Ishikawa (cell line): ENCODE results near the gene ESF1.
A peak's percentile ranks its signal among the peaks of the same experiment; 100 is the strongest.

Experiments used
- CEBPB ChIP-seq: IDR thresholded peaks from 2 replicates; pipeline ENCODE4 v1.6.1; 2012
- CREB1 ChIP-seq: IDR thresholded peaks from 2 replicates; pipeline ENCODE4 v1.6.1; 2012; ENCODE audit warnings: low read depth
- EGR1 ChIP-seq: IDR thresholded peaks from 2 replicates; pipeline ENCODE4 v1.6.1; 2012
- EP300 ChIP-seq: IDR thresholded peaks from 2 replicates; pipeline ENCODE4 v1.6.1; 2012; ENCODE audit warnings: borderline replicate concordance
- FOXM1 ChIP-seq: IDR thresholded peaks from 2 replicates; pipeline ENCODE4 v1.6.1; 2012; ENCODE audit warnings: low read depth, borderline replicate concordance
- MAX ChIP-seq: IDR thresholded peaks from 2 replicates; pipeline ENCODE4 v1.6.1; 2012
- NFIC ChIP-seq: IDR thresholded peaks from 2 replicates; pipeline ENCODE4 v1.6.1; 2012
- RAD21 ChIP-seq: IDR thresholded peaks from 2 replicates; pipeline ENCODE4 v1.6.1; 2012; ENCODE audit warnings: low read depth
- TAF1 ChIP-seq: IDR thresholded peaks from 2 replicates; pipeline ENCODE4 v1.6.1; 2012; ENCODE audit warnings: low read depth, mild to moderate bottlenecking
- TCF12 ChIP-seq: IDR thresholded peaks from 2 replicates; pipeline ENCODE4 v1.6.1; 2012; ENCODE audit warnings: low read depth
- TEAD4 ChIP-seq: IDR thresholded peaks from 2 replicates; pipeline ENCODE4 v1.6.1; 2012
- USF1 ChIP-seq: IDR thresholded peaks from 2 replicates; pipeline ENCODE4 v1.6.1; 2012
- YY1 ChIP-seq: IDR thresholded peaks from 2 replicates; pipeline ENCODE4 v1.6.1; 2012; ENCODE audit warnings: low read depth
- ZBTB7A ChIP-seq: IDR thresholded peaks from 2 replicates; pipeline ENCODE4 v1.6.1; 2012; ENCODE audit warnings: low read depth
- TF ChIP-seq, protein P1 (sequence below): IDR thresholded peaks from 2 replicates; pipeline ENCODE4 v1.6.1; 2012; ENCODE audit warnings: low read depth, mild to moderate bottlenecking

The ESF1 gene

GRCh38 chr20:13718171-13718570 lies 66.5 kb downstream of the ESF1 start:
- TF ChIP-seq CREB1 (no peak), FOXM1 (no peak), TEAD4 (no peak), EGR1 (no peak), EP300 (no peak), RAD21 (no peak), TAF1 (no peak)

GRCh38 chr20:13717631-13718044 lies 67.1 kb downstream of the ESF1 start:
- TF ChIP-seq FOXM1 = no peak
- no peak for TF ChIP-seq CREB1
- no peak for TF ChIP-seq TCF12
- TF ChIP-seq ZBTB7A = no peak
- TF ChIP-seq EP300 = no peak
- TF ChIP-seq, protein P1, sequence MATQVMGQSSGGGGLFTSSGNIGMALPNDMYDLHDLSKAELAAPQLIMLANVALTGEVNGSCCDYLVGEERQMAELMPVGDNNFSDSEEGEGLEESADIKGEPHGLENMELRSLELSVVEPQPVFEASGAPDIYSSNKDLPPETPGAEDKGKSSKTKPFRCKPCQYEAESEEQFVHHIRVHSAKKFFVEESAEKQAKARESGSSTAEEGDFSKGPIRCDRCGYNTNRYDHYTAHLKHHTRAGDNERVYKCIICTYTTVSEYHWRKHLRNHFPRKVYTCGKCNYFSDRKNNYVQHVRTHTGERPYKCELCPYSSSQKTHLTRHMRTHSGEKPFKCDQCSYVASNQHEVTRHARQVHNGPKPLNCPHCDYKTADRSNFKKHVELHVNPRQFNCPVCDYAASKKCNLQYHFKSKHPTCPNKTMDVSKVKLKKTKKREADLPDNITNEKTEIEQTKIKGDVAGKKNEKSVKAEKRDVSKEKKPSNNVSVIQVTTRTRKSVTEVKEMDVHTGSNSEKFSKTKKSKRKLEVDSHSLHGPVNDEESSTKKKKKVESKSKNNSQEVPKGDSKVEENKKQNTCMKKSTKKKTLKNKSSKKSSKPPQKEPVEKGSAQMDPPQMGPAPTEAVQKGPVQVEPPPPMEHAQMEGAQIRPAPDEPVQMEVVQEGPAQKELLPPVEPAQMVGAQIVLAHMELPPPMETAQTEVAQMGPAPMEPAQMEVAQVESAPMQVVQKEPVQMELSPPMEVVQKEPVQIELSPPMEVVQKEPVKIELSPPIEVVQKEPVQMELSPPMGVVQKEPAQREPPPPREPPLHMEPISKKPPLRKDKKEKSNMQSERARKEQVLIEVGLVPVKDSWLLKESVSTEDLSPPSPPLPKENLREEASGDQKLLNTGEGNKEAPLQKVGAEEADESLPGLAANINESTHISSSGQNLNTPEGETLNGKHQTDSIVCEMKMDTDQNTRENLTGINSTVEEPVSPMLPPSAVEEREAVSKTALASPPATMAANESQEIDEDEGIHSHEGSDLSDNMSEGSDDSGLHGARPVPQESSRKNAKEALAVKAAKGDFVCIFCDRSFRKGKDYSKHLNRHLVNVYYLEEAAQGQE = no peak
- TF ChIP-seq TAF1 = no peak
- TF ChIP-seq EGR1 = no peak
- TF ChIP-seq USF1 = no peak
- TF ChIP-seq YY1 = no peak
- TF ChIP-seq MAX = no peak
- no peak for TF ChIP-seq RAD21
- TF ChIP-seq CEBPB = no peak
- no peak for TF ChIP-seq TEAD4

DNA sequence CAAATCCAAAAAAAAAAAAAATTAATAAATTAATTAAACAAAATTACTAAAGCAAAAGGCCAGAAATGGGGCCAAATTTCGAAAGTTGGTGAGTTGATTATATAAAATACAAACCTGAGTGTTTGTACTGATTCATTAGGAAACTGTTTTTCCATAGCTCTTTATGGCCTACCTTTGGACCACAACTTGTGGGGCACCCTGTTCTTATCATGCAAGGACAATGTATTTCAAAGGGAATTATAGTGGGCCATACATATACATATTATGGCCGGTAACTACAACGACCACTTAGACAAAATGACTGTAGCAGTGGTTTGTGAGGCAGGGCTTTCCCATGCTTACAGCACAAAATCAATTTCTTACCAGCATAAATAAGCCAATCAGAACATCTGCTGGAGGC lies 69.5 kb downstream of the ESF1 start:
- TF ChIP-seq YY1 (no peak), TAF1 (no peak), USF1 (no peak), EP300 (no peak), EGR1 (no peak), ZBTB7A (no peak), MAX (no peak), NFIC (no peak), FOXM1 (no peak), RAD21 (no peak), TEAD4 (no peak)
- TF ChIP-seq, protein P1 = no peak

DNA sequence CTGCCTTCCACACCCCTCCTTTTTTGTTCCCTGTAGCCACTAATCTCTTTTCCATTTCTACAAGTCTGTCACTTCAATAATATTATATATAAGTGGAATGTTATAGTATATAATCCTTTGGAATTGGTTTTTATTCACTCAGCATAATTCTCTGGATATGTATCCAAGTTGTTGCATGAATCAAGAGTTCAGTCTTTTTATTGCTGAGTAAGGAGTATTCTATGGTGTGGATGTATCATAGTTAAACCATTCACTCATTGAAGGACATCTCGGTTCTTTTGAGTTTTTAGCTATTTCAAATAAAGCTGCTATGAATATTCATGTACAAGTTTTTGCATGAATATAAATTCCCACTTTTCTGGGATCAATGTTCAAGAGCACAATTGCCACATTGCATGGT lies 76.5 kb downstream of the ESF1 start:
- TF ChIP-seq CEBPB (no peak), MAX (no peak), CREB1 (no peak), TAF1 (no peak), FOXM1 (no peak), ZBTB7A (no peak), EP300 (no peak)

DNA sequence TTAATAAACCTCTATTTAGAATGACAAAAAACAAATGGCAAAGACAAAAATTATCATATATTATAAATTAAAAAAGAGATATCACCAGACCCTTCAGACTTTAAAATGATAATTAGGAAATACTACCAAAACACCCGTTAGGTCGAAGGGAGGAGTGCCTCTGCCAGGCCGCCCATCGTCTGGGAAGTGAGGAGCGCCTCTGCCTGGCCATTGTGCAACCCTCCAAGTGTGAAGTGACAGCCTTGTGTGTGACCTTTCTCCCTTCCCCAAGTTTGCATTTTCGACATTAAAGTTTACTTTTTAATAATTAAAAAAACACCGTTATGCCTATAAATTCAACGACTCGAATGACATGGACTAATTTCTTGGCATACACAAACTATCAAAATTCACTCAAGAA lies 81.5 kb downstream of the ESF1 start:
- TF ChIP-seq RAD21 = peak; percentile 7; the same call in 1 of the 2 replicates
- no peak for TF ChIP-seq TEAD4

DNA sequence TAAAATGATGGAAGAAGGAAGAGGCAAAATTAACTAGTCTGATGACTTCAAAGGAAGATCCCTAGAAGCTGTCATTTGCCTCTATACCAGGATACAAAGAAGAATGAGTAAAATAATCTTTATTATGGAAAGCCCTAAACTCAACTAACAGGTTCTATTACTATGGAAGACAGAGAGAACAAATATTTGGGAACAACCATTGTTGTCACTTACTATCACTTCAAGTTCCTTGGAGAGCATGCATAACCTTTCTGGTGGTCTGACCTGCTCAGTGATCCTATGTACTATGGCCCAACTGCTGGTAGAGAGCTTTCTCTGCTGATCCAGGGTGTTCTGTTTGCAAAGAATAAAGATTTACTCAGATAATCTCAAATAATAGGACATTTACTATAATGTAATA lies 83.2 kb downstream of the ESF1 start:
- TF ChIP-seq YY1 (no peak), FOXM1 (no peak), CREB1 (no peak), USF1 (no peak)

DNA sequence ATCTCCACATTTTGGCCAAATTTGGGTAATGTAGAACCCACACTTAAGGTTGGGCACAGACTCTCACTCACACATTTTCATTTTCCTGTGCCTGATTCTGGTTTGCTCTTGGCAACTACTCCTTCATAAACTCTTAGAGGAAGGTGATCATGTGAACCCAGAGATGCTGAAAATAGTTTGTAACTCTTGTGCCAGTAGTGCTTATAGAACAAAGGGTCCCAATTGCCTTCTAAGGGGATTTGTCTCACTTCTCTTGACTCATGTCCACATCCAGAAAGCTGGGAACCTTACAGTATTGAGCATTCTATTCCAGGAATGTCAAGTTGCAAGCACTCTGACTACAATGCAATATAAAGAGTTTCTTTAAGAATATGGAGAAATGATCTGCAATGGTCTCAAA lies 84.0 kb downstream of the ESF1 start:
- no peak for TF ChIP-seq CREB1
- no peak for TF ChIP-seq TCF12
- TF ChIP-seq, protein P1 = no peak
- no peak for TF ChIP-seq MAX
- no peak for TF ChIP-seq USF1
- TF ChIP-seq FOXM1 = no peak
- TF ChIP-seq CEBPB = no peak
- TF ChIP-seq YY1 = no peak
- TF ChIP-seq TEAD4 = no peak
